IPS-18a (cell line): ENCODE data around the gene ENC1.

Experiments
- H3K27ac ChIP-seq: one replicate; pipeline ENCODE4 v1.5.1; 2013; ENCODE audit warnings: low read length
- H3K27me3 ChIP-seq: one replicate; pipeline ENCODE4 v1.6.1; 2013; ENCODE audit warnings: mild to moderate bottlenecking, low read length; ENCODE audit not compliant: control insufficient read depth, insufficient read depth
- H3K36me3 ChIP-seq: one replicate; pipeline ENCODE4 v1.6.1; 2013; ENCODE audit warnings: low read depth, low read length; ENCODE audit not compliant: control insufficient read depth
- H3K4me1 ChIP-seq: one replicate; pipeline ENCODE4 v1.6.1; 2013; ENCODE audit warnings: low read depth, low read length; ENCODE audit not compliant: control insufficient read depth
- H3K4me3 ChIP-seq: one replicate; pipeline ENCODE4 v1.5.1; 2013; ENCODE audit warnings: low read length
- H3K9ac ChIP-seq: one replicate; pipeline ENCODE4 v1.6.1; 2013; ENCODE audit warnings: mild to moderate bottlenecking, low read length, moderate library complexity
- H3K9me3 ChIP-seq: one replicate; pipeline ENCODE4 v1.6.1; 2013; ENCODE audit warnings: low read depth, low read length; ENCODE audit not compliant: control insufficient read depth

Gene ENC1

GRCh38 chr5:74596927-74597326 lies 43.6 kb downstream of the ENC1 start:
- no peak overlapping the region for H3K27ac ChIP-seq

GRCh38 chr5:74595143-74595925 lies 45.2 kb downstream of the ENC1 start:
- no peak overlapping the region for H3K27ac ChIP-seq
- no peak overlapping the region for H3K4me3 ChIP-seq
- no peak overlapping the region for H3K9ac ChIP-seq
- peaks cover 14% of the 10 kb centered on the region for H3K4me1 ChIP-seq
- H3K9me3 ChIP-seq, result no peaks in the 10 kb centered on the region
- H3K27me3 ChIP-seq, result no peaks in the 10 kb centered on the region
- no peaks in the 10 kb centered on the region for H3K36me3 ChIP-seq

More at GRCh38 chr5:74596927-74597326, 43.6 kb downstream of the ENC1 start:
- Histone ChIP-seq H3K9ac (no peak overlapping the region), H3K36me3 (no peaks in the 10 kb centered on the region), H3K4me3 (no peak overlapping the region), H3K4me1 (peaks cover 12% of the 10 kb centered on the region), H3K27me3 (no peaks in the 10 kb centered on the region), H3K9me3 (no peaks in the 10 kb centered on the region)

DNA sequence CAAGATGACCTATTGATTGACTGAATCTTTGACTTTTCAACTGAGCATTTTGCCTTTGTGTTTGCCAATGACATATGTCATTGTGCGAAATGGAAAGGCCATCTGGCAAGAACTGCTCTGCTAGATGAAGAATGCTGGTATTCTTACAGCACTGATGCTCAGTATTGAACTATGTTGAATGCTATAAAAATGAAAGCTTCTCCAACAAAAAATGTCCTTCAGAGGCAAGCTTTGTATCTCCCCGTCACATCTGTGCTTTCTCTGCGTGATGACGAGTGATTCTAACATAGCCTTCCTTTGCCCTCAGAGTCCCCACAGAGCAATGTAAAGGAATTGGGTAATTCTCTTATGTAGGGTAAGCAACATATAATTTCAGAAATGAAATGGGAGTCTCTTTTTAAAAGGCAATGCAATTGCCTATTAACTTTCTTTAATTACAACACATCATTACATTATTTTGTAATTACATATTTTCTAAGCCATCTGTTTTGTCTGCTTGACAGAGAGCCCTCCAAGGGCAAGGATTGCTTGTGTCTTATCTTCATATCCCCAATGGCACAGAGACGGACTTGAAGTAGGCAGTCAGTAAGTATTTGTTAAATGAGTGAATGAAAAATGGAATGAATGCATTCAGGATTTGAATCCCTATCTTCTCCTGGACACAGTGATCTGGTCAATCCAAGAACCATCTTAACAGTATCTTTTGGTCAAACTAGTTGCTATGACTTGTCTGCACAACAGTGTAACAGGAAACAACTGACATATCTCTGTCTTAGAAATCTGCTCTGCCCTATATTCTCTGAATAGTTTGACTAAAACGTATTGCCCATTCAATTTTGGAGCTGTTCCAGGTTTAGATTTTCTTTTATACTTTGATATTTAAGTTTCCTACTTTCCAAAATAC lies 46.1 kb downstream of the ENC1 start:
- no peak overlapping the region for H3K9ac ChIP-seq
- no peak overlapping the region for H3K4me3 ChIP-seq
- H3K27ac ChIP-seq, result no peak overlapping the region
- no peaks in the 10 kb centered on the region for H3K9me3 ChIP-seq
- no peaks in the 10 kb centered on the region for H3K36me3 ChIP-seq
- H3K27me3 ChIP-seq, result no peaks in the 10 kb centered on the region
- peaks cover 17% of the 10 kb centered on the region for H3K4me1 ChIP-seq

- Histone ChIP-seq H3K27ac (no peak overlapping the region), H3K9ac (no peak overlapping the region), H3K27me3 (no peaks in the 10 kb centered on the region), H3K36me3 (no peaks in the 10 kb centered on the region), H3K9me3 (no peaks in the 10 kb centered on the region), H3K4me1 (peaks cover 29% of the 10 kb centered on the region), H3K4me3 (no peak overlapping the region)
Measured at GRCh38 chr5:74589204-74590056, 51.1 kb downstream of the ENC1 start.

DNA sequence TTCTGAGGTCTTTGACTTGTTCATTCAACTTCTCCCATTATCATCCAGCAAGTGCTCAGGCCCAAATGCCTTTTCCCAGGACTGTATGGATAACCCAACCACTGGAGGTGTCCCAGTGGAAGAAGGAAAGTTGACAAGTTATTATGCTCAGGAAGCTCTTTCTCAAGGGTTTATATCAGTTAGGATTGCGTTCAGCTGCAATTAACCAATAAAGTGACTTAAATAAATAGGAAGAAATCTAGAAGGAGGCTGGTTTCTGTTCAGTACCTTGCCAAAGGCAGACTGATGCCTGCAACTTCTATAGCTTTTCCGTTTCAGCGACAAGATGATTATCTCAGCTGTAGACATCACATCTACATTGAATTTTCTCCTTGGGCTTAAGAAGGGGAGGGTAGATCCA lies 52.1 kb downstream of the ENC1 start:
- H3K4me1 ChIP-seq, result peaks cover 29% of the 10 kb centered on the region
- H3K27me3 ChIP-seq, result no peaks in the 10 kb centered on the region
- no peaks in the 10 kb centered on the region for H3K36me3 ChIP-seq
- H3K27ac ChIP-seq, result no peak overlapping the region
- H3K9ac ChIP-seq, result no peak overlapping the region
- H3K4me3 ChIP-seq, result no peak overlapping the region
- no peaks in the 10 kb centered on the region for H3K9me3 ChIP-seq

DNA sequence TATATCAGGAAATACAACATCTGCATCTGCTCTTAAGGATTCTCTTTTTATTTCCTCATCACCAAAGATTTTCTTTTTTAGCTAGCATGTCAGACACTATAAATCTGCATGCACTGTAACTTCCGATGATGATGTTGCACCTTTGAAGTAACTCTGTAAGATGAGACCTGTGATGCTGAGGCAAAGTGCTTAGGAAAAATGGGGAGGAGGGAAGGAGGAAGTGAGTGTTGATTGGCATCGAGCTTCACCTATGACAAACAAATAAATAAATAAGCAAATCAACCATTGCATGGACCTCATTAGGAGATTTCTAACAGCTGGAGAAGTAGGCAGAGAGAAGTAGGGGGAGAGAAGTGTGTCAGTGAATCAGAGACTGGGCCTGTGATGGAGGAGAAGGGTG lies 52.6 kb downstream of the ENC1 start:
- no peak overlapping the region for H3K4me3 ChIP-seq
- no peaks in the 10 kb centered on the region for H3K27me3 ChIP-seq
- no peak overlapping the region for H3K9ac ChIP-seq
- H3K27ac ChIP-seq, result no peak overlapping the region
- H3K9me3 ChIP-seq, result no peaks in the 10 kb centered on the region
- no peaks in the 10 kb centered on the region for H3K36me3 ChIP-seq
- peaks cover 29% of the 10 kb centered on the region for H3K4me1 ChIP-seq

DNA sequence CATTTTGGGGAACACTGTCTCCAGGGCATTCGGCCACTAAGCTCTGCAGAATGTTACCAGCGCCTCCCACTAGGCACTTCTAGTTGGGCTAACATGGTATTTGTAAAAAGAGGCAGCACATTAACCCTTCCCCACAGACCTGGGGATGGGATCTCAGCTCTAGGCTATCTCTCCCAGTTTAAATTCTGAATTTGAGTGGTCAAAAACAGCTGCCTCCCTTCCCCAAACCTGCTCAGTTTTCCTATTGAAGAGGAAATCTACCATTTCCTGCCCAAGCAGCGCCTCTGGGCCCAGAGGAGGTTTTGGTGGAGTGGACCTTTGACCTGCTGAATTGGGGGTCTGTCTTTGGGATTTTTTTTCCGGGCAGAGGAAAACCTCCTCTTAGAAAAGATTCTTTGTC lies 53.2 kb downstream of the ENC1 start:
- Histone ChIP-seq H3K4me1 (peaks cover 29% of the 10 kb centered on the region), H3K36me3 (no peaks in the 10 kb centered on the region), H3K27ac (no peak overlapping the region), H3K9me3 (no peaks in the 10 kb centered on the region), H3K27me3 (no peaks in the 10 kb centered on the region), H3K9ac (no peak overlapping the region), H3K4me3 (no peak overlapping the region)

DNA sequence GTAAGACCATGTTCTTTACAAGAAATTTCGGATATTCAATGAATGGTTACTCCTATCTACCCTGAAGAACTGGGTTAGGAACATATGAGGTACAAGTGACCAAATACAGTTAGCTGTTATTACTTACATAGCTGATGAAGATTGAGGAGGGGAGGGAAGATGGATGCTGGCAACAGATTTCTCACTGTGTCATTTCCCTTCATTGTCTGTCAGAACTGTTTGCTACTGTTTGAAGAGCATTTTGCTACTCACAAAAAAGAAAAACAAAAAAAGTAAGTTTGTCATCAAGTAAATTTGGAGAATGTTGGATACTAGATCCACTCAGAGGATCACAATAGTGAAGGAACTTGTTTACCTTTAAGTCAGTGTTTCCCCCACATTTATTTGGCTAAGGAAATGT lies 53.7 kb downstream of the ENC1 start:
- H3K36me3 ChIP-seq, result no peaks in the 10 kb centered on the region
- no peaks in the 10 kb centered on the region for H3K27me3 ChIP-seq
- H3K4me1 ChIP-seq, result peaks cover 29% of the 10 kb centered on the region
- no peak overlapping the region for H3K27ac ChIP-seq
- H3K4me3 ChIP-seq, result no peak overlapping the region
- no peak overlapping the region for H3K9ac ChIP-seq
- no peaks in the 10 kb centered on the region for H3K9me3 ChIP-seq

DNA sequence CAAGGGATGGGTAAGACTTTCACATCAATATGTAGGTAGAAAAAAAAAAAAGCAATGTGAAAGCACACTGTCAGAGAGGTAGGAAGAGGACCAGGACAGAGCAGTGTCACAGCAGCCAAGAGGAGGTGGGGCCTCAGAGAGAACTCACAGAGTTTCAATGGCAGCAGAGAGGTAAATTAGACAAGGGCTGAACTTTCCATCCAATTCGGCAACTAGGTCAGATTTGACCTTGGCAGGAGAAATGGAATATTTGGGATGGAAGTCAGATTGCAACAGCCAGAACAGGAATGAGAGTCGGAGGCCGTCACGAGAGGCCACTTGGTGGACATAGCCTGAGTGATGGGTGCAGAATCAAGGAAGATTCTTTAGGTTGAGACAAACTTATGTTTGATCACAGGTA lies 57.7 kb downstream of the ENC1 start:
- no peaks in the 10 kb centered on the region for H3K36me3 ChIP-seq
- H3K9ac ChIP-seq, result no peak overlapping the region
- no peaks in the 10 kb centered on the region for H3K27me3 ChIP-seq
- H3K9me3 ChIP-seq, result no peaks in the 10 kb centered on the region
- H3K27ac ChIP-seq, result no peak overlapping the region
- H3K4me3 ChIP-seq, result no peak overlapping the region
- H3K4me1 ChIP-seq, result peaks cover 24% of the 10 kb centered on the region

DNA sequence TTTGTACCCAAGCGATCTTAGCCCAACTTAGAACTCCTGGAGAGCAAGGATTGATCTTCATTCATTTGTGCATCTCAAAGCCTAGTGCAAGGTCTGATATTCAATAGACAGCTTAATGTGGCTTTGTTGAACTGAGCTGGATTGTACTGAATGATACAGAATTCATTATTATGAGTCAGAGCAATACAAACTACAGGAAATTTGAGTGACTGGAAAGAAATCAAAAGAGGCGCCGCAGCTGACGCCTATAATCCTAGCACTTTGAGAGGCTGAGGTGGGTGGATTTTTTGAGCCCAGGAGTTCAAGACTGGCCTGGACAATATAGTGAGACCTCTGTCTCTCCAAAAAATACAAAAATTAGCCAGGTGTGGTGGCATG lies 58.6 kb downstream of the ENC1 start:
- H3K4me3 ChIP-seq, result no peak overlapping the region
- no peaks in the 10 kb centered on the region for H3K36me3 ChIP-seq
- H3K9me3 ChIP-seq, result no peaks in the 10 kb centered on the region
- H3K27ac ChIP-seq, result no peak overlapping the region
- peaks cover 16% of the 10 kb centered on the region for H3K4me1 ChIP-seq
- H3K9ac ChIP-seq, result no peak overlapping the region
- no peaks in the 10 kb centered on the region for H3K27me3 ChIP-seq

DNA sequence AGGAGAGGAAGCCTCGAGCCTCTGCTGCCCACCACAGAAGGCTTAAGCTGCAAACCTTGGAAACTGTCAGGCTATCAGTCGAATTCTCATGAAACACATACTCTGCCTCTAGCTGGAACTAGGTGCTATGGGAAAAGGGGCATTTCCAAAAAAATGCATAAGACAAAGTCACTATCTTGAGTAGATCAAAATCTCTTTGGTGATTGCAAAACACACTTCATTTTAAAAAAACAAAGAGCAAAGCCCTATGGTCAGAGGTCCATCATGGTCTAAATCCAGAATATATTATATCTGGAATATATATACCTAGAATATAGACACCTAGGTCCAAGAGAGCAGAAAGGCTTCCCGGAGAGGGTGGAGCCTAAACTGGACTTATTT lies 59.8 kb downstream of the ENC1 start:
- Histone ChIP-seq H3K36me3 (no peaks in the 10 kb centered on the region), H3K4me1 (peaks cover 4% of the 10 kb centered on the region), H3K27me3 (no peaks in the 10 kb centered on the region), H3K4me3 (no peak overlapping the region), H3K9me3 (no peaks in the 10 kb centered on the region), H3K9ac (no peak overlapping the region), H3K27ac (no peak overlapping the region)
